ENCODE results near the gene C1orf232.

The C1orf232 gene

GRCh38 chr1:26114165-26114927 lies 54.4 kb downstream of the C1orf232 start:
- Histone ChIP-seq H3K9ac (no peak overlapping the region), H3K36me3 (peaks cover 58% of the 10 kb centered on the region), H3K4me1 (peaks cover 28% of the 10 kb centered on the region)

More at GRCh38 chr1:26114165-26114927, 54.4 kb downstream of the C1orf232 start:
- Histone ChIP-seq H3K9me3 (no peaks in the 10 kb centered on the region), H3K4me2 (no peak overlapping the region), H3K27ac (no peak overlapping the region), H3K27me3 (no peaks in the 10 kb centered on the region), H4K20me1 (no peaks in the 10 kb centered on the region), H3K4me3 (no peak overlapping the region)
- TF ChIP-seq Cebpa-rat (IDR thresholded peaks at IDR 0.05): no peak

All from BLaER1 (cell line).